ENCODE measurements around the gene SHKBP1. TPM values are rescaled to one million over a fixed set of nuclear protein-coding genes. Genes with fewer than 3 reads are reported as not detected.

The SHKBP1 gene
- total RNA-seq, 1 donor = 55.9 TPM

DNA sequence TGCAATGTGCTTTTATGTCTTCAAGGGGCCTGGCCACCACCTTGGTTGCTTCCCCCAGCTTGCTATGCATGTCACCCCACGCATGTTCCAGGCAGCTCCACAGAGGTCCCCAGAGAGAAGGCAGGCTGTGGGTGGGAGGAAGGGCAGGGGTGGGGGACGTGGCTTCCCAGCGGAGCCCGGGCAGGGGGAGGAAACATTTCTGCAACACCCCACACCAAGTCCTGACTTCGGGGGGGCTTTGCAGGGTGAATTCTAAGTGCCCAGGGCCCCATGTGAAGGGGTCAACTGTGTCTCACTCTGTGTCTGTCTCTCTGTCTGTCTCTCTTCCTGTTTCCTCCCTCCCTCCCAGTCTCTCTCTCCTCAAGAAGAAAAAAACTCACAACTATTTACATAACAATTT, 64.1 kb downstream of the SHKBP1 start:
- Histone ChIP-seq H3K27me3 (ENCODE audit: insufficient read depth, low read length) (no peaks in the 10 kb centered on the region), H3K4me1 (ENCODE audit: insufficient read depth, low read length) (no peaks in the 10 kb centered on the region), H3K9me3 (ENCODE audit: low read depth, low read length) (no peaks in the 10 kb centered on the region), H3K4me3 (ENCODE audit: low read length) (no peak overlapping the region)

Other genes with a start within 250 kb of the SHKBP1 start
- 4.7 TPM for gene C19orf47, start 228.5 kb upstream of the SHKBP1 start, total RNA-seq
- 119 TPM for gene PLD3, start 228.2 kb upstream of the SHKBP1 start, total RNA-seq
- gene HIPK4, start 186.7 kb upstream of the SHKBP1 start, total RNA-seq = 0.10 TPM
- gene PRX, start 163.5 kb upstream of the SHKBP1 start, total RNA-seq = 1.0 TPM
- gene SERTAD1, start 150.9 kb upstream of the SHKBP1 start, total RNA-seq = 16.1 TPM
- 20.7 TPM for gene SERTAD3, start 132.5 kb upstream of the SHKBP1 start, total RNA-seq
- 39.8 TPM for gene BLVRB, start 111.1 kb upstream of the SHKBP1 start, total RNA-seq
- gene SPTBN4, start 109.9 kb upstream of the SHKBP1 start, total RNA-seq = under 0.01 TPM
- gene LTBP4, start 24.5 kb downstream of the SHKBP1 start, total RNA-seq = 16.2 TPM
- gene NUMBL, start 113.8 kb downstream of the SHKBP1 start, total RNA-seq = 3.1 TPM
- 11.9 TPM for gene COQ8B, start 140.0 kb downstream of the SHKBP1 start, total RNA-seq
- 6.7 TPM for gene ITPKC, start 140.2 kb downstream of the SHKBP1 start, total RNA-seq
- 0.52 TPM for gene ACTMAP, start 173.6 kb downstream of the SHKBP1 start, total RNA-seq
- 26.2 TPM for gene SNRPA, start 174.3 kb downstream of the SHKBP1 start, total RNA-seq
- gene MIA, start 198.6 kb downstream of the SHKBP1 start, total RNA-seq = not detected
- gene RAB4B, start 201.4 kb downstream of the SHKBP1 start, total RNA-seq = 9.6 TPM
- gene EGLN2, start 222.3 kb downstream of the SHKBP1 start, total RNA-seq = 52.7 TPM

Data from mononuclear cell (primary cell).